HG03354 (cell line): ENCODE measurements around the gene DND1.
"Not testable (repeated sequence)": the region's sequence is repeated elsewhere in the genome, so short reads cannot be mapped to it uniquely, and the experiment has no call there.

ENCODE experiments used
- ATAC-seq: cut with Tn5 transposase; IDR thresholded peaks from one replicate; pipeline ENCODE4 v1.9.1; 2021; ENCODE audit warnings: mild to moderate bottlenecking; ENCODE audit not compliant: unreplicated experiment, poor library complexity, severe bottlenecking

Gene DND1

GRCh38 chr5:140674211-140674610 lies 835 bp upstream of the DND1 start:
- no peak for ATAC-seq

- no peak for ATAC-seq
Observed at GRCh38 chr5:140672455-140673186, 755 bp downstream of the DND1 start.

GRCh38 chr5:140671472-140672125 lies 1.8 kb downstream of the DND1 start:
- no peak for ATAC-seq

GRCh38 chr5:140671035-140671434 lies 2.3 kb downstream of the DND1 start:
- not testable (repeated sequence) for ATAC-seq

GRCh38 chr5:140664359-140665119 lies 8.8 kb downstream of the DND1 start, which contains the start of gene WDR55:
Gene WDR55, plus strand, starts transcription at chr5:140664904. Its CDS starts 9 bp downstream, at chr5:140664913.
- ATAC-seq: peak; percentile 98

- ATAC-seq: no peak
Observed at GRCh38 chr5:140664030-140664358, 9.4 kb downstream of the DND1 start.

- ATAC-seq: not testable (repeated sequence)
Observed at GRCh38 chr5:140660371-140660770, 13.0 kb downstream of the DND1 start.

GRCh38 chr5:140658870-140659269 lies 14.5 kb downstream of the DND1 start:
- no peak for ATAC-seq

GRCh38 chr5:140647042-140647419 lies 26.3 kb downstream of the DND1 start:
- ATAC-seq: peak; percentile 44

- no peak for ATAC-seq
Observed at GRCh38 chr5:140642718-140643117, 30.7 kb downstream of the DND1 start.

- no peak for ATAC-seq
Observed at GRCh38 chr5:140641716-140642115, 31.7 kb downstream of the DND1 start.

- peak; percentile 96 for ATAC-seq
Observed at GRCh38 chr5:140639148-140639981, 34.0 kb downstream of the DND1 start, which contains the start of gene TMCO6. Gene TMCO6, plus strand, starts transcription at chr5:140639451. Its CDS starts 77 bp downstream, at chr5:140639528.

GRCh38 chr5:140638898-140639147 lies 34.6 kb downstream of the DND1 start:
- not testable (repeated sequence) for ATAC-seq

- no peak for ATAC-seq
Observed at GRCh38 chr5:140637371-140638100, 35.8 kb downstream of the DND1 start.

GRCh38 chr5:140635291-140636257 lies 37.8 kb downstream of the DND1 start:
- no peak for ATAC-seq

GRCh38 chr5:140634103-140634502 lies 39.3 kb downstream of the DND1 start:
- ATAC-seq: no peak

GRCh38 chr5:140633501-140633900 lies 39.9 kb downstream of the DND1 start:
- ATAC-seq: no peak

- peak; percentile 24 for ATAC-seq
Observed at GRCh38 chr5:140633021-140633471, 40.3 kb downstream of the DND1 start, which contains the start of gene CD14. Gene CD14, minus strand, starts transcription at chr5:140633175. Its CDS starts 104 bp downstream, at chr5:140633071.
